Large intestine (tissue), 3 donors: ENCODE measurements around the gene RANBP3. TPM values are rescaled to one million over a fixed set of nuclear protein-coding genes. Genes with fewer than 3 reads are reported as not detected.

Source experiments
- DNase-seq, 2 donors: peaks; one replicate each; pipeline versions ENCODE4 v3.0.0 to v3.0.0-alpha.2; 2013
- H3K27ac ChIP-seq: one replicate; pipeline ENCODE4 v1.5.1; 2013; ENCODE audit warnings: low read length
- H3K27me3 ChIP-seq: 2 replicates; pipeline ENCODE4 v1.6.1; 2013; ENCODE audit warnings: low read length; ENCODE audit not compliant: control insufficient read depth, insufficient read depth
- H3K36me3 ChIP-seq: 2 replicates; pipeline ENCODE4 v1.6.1; 2013; ENCODE audit warnings: low read length; ENCODE audit not compliant: control insufficient read depth, insufficient read depth
- H3K4me1 ChIP-seq: one replicate; pipeline ENCODE4 v1.6.1; 2013; ENCODE audit warnings: low read length; ENCODE audit not compliant: control insufficient read depth, insufficient read depth
- H3K4me3 ChIP-seq: one replicate; pipeline ENCODE4 v1.5.1; 2013; ENCODE audit warnings: low read length
- H3K9me3 ChIP-seq: one replicate; pipeline ENCODE4 v1.6.1; 2013; ENCODE audit warnings: mild to moderate bottlenecking, low read depth, low read length, moderate library complexity; ENCODE audit not compliant: control insufficient read depth
- WGBS: methylation state at CpG from one replicate; pipeline ENCODE4 v1.1.5; 2013; ENCODE audit warnings: low lambda C conversion rate; ENCODE audit not compliant: insufficient coverage; 5-methylcytosine and 5-hydroxymethylcytosine counted together
- polyA plus RNA-seq: library from polyadenylated mRNA; unstranded; fragments of 120-200 nt; gene quantifications from one replicate; pipeline ENCODE4 v1.2.1, GENCODE V29; 2013

RANBP3 gene
- polyA plus RNA-seq, 1 donor, result 53.3 TPM

- Histone ChIP-seq H3K4me1 (peaks cover 86% of the 10 kb centered on the region), H3K4me3 (no peak overlapping the region), H3K9me3 (no peaks in the 10 kb centered on the region), H3K27ac (peak overlapping the region; percentile 3), H3K36me3 (peaks cover 9% of the 10 kb centered on the region), H3K27me3 (no peaks in the 10 kb centered on the region)
- no peak for DNase-seq
- no CpG with 5 or more reads among the region's 21 CpGs for WGBS
These were observed 19.7 kb downstream of the RANBP3 start for GRCh38 chr19:5958074-5958850.

GRCh38 chr19:5957170-5957569 lies 20.8 kb downstream of the RANBP3 start:
- peaks cover 9% of the 10 kb centered on the region for H3K36me3 ChIP-seq
- peak; percentile 58 to 78 for DNase-seq
- no peaks in the 10 kb centered on the region for H3K27me3 ChIP-seq
- no CpG with 5 or more reads among the region's 10 CpGs for WGBS
- no peak overlapping the region for H3K4me3 ChIP-seq
- H3K9me3 ChIP-seq, result no peaks in the 10 kb centered on the region
- H3K4me1 ChIP-seq, result peaks cover 80% of the 10 kb centered on the region
- peak overlapping the region; percentile 54 for H3K27ac ChIP-seq

GRCh38 chr19:5956728-5957127 lies 21.2 kb downstream of the RANBP3 start:
- WGBS, result no CpG with 5 or more reads among the region's 12 CpGs

GRCh38 chr19:5956323-5956722 lies 21.6 kb downstream of the RANBP3 start:
- Histone ChIP-seq H3K9me3 (no peaks in the 10 kb centered on the region), H3K27ac (peak overlapping the region; percentile 54), H3K4me3 (no peak overlapping the region), H3K36me3 (peaks cover 9% of the 10 kb centered on the region), H3K4me1 (peaks cover 80% of the 10 kb centered on the region), H3K27me3 (no peaks in the 10 kb centered on the region)
- no peak for DNase-seq
- no CpG with 5 or more reads among the region's 3 CpGs for WGBS

More at GRCh38 chr19:5956728-5957127, 21.2 kb downstream of the RANBP3 start:
- Histone ChIP-seq H3K36me3 (peaks cover 9% of the 10 kb centered on the region), H3K27me3 (no peaks in the 10 kb centered on the region), H3K4me3 (no peak overlapping the region), H3K4me1 (peaks cover 80% of the 10 kb centered on the region), H3K9me3 (no peaks in the 10 kb centered on the region), H3K27ac (peak overlapping the region; percentile 54)
- DNase-seq, result no peak

GRCh38 chr19:5955636-5955935 lies 22.4 kb downstream of the RANBP3 start:
- whole genome bisulfite sequencing, result no CpG with 5 or more reads among the region's 3 CpGs
- H3K36me3 ChIP-seq, result peaks cover 9% of the 10 kb centered on the region
- no peaks in the 10 kb centered on the region for H3K9me3 ChIP-seq
- no peak overlapping the region for H3K27ac ChIP-seq
- DNase-seq, result no peak
- no peak overlapping the region for H3K4me3 ChIP-seq
- no peaks in the 10 kb centered on the region for H3K27me3 ChIP-seq
- H3K4me1 ChIP-seq, result peaks cover 80% of the 10 kb centered on the region

GRCh38 chr19:5954293-5954692 lies 23.6 kb downstream of the RANBP3 start:
- Histone ChIP-seq H3K4me3 (no peak overlapping the region), H3K27me3 (no peaks in the 10 kb centered on the region), H3K36me3 (peaks cover 18% of the 10 kb centered on the region), H3K4me1 (peaks cover 73% of the 10 kb centered on the region), H3K27ac (peak overlapping the region; percentile 36), H3K9me3 (no peaks in the 10 kb centered on the region)
- DNase-seq, result no peak
- no CpG with 5 or more reads among the region's 6 CpGs for WGBS

- DNase-seq, result no peak
- H3K36me3 ChIP-seq, result peaks cover 20% of the 10 kb centered on the region
- WGBS, result no CpG with 5 or more reads among the region's 17 CpGs
These were observed 24.2 kb downstream of the RANBP3 start for GRCh38 chr19:5953680-5954213.

GRCh38 chr19:5953030-5953589 lies 24.8 kb downstream of the RANBP3 start:
- 80% methylated on average over 1 of the region's 5 CpGs for WGBS
- no peaks in the 10 kb centered on the region for H3K27me3 ChIP-seq
- H3K4me1 ChIP-seq, result peaks cover 65% of the 10 kb centered on the region
- no peak overlapping the region for H3K4me3 ChIP-seq
- peak overlapping the region; percentile 36 for H3K27ac ChIP-seq
- peaks cover 19% of the 10 kb centered on the region for H3K36me3 ChIP-seq
- no peaks in the 10 kb centered on the region for H3K9me3 ChIP-seq
- DNase-seq, result no peak

More at GRCh38 chr19:5953680-5954213, 24.2 kb downstream of the RANBP3 start:
- H3K27me3 ChIP-seq, result no peaks in the 10 kb centered on the region
- peak overlapping the region; percentile 36 for H3K27ac ChIP-seq
- peaks cover 71% of the 10 kb centered on the region for H3K4me1 ChIP-seq
- no peak overlapping the region for H3K4me3 ChIP-seq
- no peaks in the 10 kb centered on the region for H3K9me3 ChIP-seq

GRCh38 chr19:5952193-5953029 lies 25.5 kb downstream of the RANBP3 start:
- Histone ChIP-seq H3K4me1 (peaks cover 65% of the 10 kb centered on the region), H3K4me3 (no peak overlapping the region), H3K9me3 (no peaks in the 10 kb centered on the region), H3K36me3 (peaks cover 18% of the 10 kb centered on the region), H3K27ac (no peak overlapping the region), H3K27me3 (no peaks in the 10 kb centered on the region)
- DNase-seq, result no peak
- no CpG with 5 or more reads among the region's 18 CpGs for WGBS

- Histone ChIP-seq H3K9me3 (no peaks in the 10 kb centered on the region), H3K36me3 (peaks cover 18% of the 10 kb centered on the region), H3K27ac (peak overlapping the region; percentile 18), H3K27me3 (no peaks in the 10 kb centered on the region), H3K4me1 (peaks cover 59% of the 10 kb centered on the region), H3K4me3 (no peak overlapping the region)
- no peak for DNase-seq
- no CpG with 5 or more reads among the region's 19 CpGs for WGBS
These were observed 26.5 kb downstream of the RANBP3 start for GRCh38 chr19:5951338-5951861.
